SW480 (cell line): ENCODE measurements around the gene NAA60.
"Not testable (repeated sequence)": the region's sequence is repeated elsewhere in the genome, so short reads cannot be mapped to it uniquely, and the experiment has no call there.

Source experiments
- DNase-seq: peaks from one replicate; pipeline ENCODE4 v3.0.0-alpha.2; 2016; ENCODE audit warnings: low spot score

NAA60 gene

DNA sequence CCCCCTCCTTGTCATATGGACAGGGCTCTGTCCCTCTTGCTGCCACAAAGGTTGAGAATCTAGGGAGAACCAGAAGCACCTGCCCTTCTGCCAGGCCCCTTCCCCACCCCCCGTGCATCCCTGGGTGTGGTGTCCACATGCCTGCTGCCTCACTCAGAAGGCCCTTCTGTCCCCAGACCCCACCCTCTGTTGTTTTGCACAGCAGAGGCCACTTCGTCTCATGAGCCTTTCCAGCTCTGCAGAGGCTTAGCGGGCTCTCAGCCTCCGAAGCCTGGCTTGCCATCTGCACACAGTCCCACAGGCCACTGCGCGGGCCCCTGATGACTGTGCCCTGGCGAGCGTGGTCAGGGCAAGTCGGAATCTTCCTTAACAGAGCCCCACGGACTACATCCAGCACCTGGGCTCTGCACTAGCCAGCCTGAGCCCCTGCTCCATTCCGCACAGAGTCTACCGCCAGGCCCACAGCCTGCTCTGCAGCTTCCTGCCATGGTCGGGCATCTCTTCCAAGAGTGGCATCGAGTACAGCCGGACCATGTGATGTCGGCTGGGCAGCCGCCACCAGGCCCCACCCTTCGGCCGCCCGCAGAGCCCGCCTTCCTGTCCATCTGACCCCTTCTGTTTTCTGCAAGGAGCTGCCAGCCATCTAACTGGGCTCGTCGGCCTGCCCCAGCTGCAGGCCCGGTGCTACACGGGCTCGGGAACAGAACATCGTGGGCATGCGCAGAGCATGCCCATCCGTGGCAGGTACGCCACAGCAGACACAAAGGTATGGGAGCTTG is 41.0 kb downstream of the NAA60 start:
- no peak for DNase-seq

GRCh38 chr16:3485097-3485745 is 41.7 kb downstream of the NAA60 start:
- no peak for DNase-seq

- DNase-seq: no peak
These were observed 42.5 kb downstream of the NAA60 start for GRCh38 chr16:3485821-3486505.

- DNase-seq: no peak
These were observed 43.2 kb downstream of the NAA60 start for GRCh38 chr16:3486506-3487215.

GRCh38 chr16:3487521-3488410 is 44.3 kb downstream of the NAA60 start:
- DNase-seq: no peak

DNA sequence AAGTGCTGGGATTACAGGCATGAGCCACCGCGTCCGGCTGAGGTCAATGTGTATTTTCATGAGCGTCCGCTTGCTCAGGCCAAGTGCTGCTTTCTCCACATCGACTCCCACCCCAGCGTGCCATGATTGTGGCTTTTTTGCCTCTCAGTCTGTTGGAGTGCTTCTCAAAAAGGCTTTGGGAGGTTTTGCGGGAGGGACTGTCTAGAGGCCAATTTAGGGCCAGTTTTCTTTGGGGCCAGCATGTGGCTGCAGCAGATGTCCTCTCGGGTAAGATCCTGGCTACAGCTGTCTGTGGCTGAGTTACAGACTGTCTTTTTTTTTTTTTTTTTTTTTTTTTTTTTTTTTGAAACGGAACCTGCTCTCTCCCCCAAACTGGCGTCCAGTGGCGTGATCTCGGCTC is 45.3 kb downstream of the NAA60 start:
- DNase-seq: no peak

- peak; percentile 51 for DNase-seq
These were observed 47.6 kb downstream of the NAA60 start for GRCh38 chr16:3490911-3491629.

DNA sequence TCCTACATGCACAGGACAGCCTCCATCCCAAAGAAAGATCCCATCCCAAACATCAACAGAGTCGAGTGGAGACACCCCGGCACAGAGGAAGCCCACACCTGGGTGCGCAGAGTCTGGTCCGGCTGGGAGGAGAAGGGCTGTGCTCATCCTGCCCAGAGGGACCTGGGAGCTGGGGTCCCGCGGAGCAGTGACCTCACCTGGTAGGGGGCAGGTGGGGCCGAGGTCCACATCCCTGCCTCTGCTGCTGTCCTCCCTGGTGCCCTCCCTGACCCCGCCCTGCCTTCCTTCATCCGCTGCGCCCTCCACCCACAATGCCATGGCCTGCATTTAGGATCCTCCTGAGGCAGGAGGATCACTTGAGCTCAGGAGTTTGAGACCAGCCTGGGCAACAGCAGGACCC is 48.9 kb downstream of the NAA60 start:
- no peak for DNase-seq

DNA sequence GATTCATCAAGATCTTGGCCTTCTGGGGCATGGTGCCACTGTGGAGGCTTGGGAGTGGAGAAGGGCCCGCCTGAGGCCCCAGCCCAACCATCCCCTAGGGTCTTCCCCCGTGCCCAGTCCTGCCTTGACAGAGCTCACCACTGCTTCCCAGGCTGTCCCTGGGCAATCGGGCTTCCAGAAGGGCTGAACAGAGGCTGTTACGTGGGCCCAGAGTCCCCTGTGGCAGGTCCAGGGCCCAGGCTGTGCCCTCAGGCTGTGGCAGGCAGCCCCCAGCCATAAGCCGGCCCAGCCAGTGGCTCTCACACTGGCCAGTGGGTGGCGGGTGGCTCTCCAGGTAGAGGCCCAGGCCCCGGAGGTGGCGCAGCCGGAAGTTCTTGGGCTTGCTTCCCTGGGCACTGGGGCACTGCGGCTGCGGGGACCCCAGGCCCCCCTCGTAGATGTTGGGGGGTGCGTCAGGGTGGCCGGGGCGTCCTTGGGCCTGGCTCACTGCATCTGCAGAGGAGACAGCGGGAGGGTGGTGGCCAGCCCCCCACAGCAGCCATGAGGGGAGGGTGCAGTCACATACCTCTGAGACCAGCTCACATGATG is 51.0 kb downstream of the NAA60 start:
- no peak for DNase-seq

DNA sequence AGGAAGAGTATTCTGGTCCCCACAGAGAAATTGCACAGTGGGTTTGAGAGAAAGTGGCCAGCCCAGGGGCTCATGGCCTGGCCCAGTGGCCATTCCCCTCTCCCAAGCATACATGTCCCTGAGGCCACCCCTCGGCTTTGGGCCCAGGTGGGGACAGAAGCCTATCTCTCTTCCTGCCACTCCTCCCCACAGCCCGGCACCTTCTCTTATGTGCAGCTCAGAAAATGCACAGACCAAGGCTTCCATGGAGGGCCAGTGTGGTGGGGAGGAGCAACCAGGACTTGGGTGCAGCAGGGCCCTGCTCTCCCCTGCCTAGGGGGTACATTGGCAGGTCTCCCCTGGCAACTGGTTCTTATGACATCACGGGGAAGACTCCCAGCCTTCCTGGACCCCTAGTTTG is 51.7 kb downstream of the NAA60 start, which contains the start of gene C16orf90:
TSS of gene C16orf90 (minus strand) at position 314 of the 400 bp plus-strand sequence. CDS start at position 246, 68 bp downstream.
- no peak for DNase-seq

DNA sequence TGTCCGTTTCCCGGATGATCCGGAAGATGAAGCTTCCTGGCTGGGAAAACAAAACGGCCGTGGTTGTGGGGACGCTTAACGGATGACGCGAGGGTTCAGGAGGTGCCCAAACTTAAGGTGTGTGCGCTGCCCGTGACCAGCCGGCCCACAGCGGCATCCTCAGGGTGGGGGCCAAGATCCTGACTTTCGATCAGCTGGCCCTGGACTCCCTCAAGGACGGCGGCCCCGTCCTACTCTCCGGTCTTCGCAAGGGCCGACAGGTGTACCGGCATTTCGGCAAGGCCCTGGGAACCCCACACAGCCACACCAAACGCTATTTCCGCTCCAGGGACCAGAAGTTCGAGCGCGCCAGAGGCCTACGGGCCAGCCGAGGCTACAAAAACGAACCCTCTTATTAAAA is 52.9 kb downstream of the NAA60 start:
- no peak for DNase-seq

DNA sequence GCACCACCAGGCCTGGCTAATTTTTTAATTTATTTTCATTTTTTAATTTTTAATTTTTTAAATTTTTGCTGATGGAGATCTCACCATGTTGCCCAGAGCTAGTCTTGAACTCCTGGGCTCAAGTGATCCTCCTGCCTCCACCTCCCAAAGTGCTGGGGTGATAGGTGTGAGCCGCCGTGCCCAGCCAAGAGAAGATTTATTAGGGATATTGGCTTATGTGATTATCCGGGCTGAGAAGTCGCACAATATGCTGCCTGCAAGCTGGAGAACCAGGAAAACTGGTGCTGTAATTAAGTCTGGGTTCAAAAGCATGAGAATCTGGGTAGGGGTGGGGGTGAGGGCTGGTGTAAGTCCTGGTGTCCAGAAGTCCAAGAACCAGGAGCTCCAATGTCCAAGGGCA is 54.3 kb downstream of the NAA60 start:
- no peak for DNase-seq

GRCh38 chr16:3498988-3499387 is 55.5 kb downstream of the NAA60 start:
- no peak for DNase-seq

GRCh38 chr16:3501412-3501761 is 57.9 kb downstream of the NAA60 start:
- DNase-seq: not testable (repeated sequence)

DNA sequence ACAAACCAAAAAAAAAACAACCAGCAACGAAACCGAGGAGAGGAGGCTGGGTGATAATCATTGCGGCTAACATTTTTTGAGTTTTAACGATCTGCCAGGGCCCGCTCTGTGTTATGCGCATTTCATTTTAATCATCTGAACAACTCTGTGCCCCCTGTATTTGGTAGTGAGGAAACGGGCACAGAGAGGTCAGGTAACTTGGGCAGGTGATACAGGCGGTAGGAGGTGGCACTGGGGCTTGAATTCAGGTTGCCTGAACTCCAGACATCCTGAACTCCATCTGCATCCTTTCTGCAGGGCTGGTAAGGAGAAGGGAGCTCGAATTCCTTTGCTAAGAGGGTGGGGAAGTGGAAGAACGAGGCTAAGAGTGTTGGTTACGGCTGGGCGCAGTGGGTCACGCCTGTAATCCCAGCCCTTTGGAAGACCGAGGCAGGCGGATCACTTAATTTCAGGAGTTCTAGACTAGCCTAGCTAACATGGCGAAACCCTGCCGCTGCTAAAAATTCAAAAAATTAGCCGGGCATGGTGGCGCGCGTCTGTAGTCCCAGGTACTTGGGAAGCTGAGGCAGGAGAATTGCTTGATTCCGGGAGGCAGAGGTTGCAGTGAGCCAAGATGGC is 58.4 kb downstream of the NAA60 start:
- no peak for DNase-seq

GRCh38 chr16:3503523-3503922 is 60.0 kb downstream of the NAA60 start:
- DNase-seq: peak; percentile 92

- no peak for DNase-seq
These were observed 65.3 kb downstream of the NAA60 start for GRCh38 chr16:3508736-3509135.

DNA sequence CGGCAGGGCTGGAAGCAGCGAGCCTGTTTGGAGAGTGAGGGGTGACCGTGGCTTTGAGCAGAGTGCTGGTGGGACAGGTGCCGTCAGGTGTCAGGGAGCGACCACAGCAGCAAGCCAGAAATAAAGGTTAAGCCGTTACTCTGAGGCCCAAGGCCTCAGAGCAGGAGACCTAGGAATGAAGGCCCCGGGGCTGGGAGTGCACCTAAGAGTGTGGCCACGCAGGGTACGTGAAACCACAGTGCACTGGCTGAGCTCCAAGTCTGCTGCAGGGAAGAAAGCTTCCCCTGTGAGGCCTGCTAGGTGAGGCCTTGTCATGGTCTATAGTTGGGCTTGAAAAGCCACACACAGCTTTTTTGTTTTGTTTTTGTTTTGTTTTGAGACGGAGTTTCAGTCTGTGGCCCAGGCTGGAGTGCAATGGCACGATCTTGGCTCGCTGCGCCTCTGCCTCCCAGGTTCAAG is 66.0 kb downstream of the NAA60 start:
- peak; percentile 36 for DNase-seq

- no peak for DNase-seq
These were observed 66.9 kb downstream of the NAA60 start for GRCh38 chr16:3510416-3510815.
